HG02623 (cell line): ENCODE data around the gene ABCB9.
"Not testable (repeated sequence)": the region's sequence is repeated elsewhere in the genome, so short reads cannot be mapped to it uniquely, and the experiment has no call there.

Experiments used
- ATAC-seq: cut with Tn5 transposase; IDR thresholded peaks from one replicate; pipeline ENCODE4 v1.9.1; 2021; ENCODE audit warnings: moderate library complexity; ENCODE audit not compliant: unreplicated experiment

ABCB9 gene

DNA sequence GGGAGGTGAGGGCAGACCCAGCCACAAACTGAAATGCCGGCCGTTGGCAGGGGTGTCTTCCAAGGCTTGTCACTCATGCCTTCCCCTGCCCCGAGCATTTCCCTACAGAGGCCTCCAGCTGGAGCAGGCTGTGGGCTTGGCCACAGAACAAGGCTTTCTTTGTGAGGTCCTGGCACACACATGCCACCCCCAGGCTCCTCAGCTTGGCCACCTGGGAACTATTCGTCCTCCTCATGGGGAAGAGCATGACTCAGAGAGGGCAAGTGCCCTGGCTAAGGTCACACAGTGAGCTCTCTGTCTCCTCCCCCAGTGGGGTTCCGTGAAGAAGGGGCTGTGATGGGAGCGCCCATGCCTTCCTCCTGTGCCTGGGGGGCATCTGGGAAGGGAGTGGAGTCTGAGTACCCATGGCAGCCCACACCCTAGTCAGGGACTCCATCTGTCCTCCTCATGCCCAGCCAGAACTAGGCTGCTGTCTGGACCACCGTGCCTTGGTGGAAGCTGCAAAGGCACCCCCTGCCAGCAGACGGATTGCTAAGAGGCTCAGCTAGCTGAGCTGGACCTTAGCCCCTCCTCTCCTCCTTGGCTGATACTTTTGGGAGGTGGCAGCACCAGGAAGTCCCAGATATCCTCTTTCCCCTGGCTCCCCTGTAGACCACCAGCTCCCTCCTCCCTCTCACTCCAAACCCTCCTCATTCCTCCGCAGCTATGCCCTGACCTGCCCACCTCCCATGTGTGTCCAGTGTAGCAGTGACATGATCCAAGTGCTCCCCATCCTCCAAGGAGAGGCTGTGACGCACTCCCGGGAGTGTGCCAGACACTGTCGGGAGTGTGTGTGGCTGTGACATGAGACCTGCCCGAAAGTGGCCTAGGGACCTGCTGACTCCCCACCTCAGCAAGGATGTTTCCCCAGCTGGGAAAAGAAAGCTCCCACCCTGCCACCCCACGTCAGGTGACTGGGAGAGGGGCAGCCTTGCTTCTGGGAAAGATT, 21.4 kb downstream of the ABCB9 start:
- ATAC-seq, result no peak

DNA sequence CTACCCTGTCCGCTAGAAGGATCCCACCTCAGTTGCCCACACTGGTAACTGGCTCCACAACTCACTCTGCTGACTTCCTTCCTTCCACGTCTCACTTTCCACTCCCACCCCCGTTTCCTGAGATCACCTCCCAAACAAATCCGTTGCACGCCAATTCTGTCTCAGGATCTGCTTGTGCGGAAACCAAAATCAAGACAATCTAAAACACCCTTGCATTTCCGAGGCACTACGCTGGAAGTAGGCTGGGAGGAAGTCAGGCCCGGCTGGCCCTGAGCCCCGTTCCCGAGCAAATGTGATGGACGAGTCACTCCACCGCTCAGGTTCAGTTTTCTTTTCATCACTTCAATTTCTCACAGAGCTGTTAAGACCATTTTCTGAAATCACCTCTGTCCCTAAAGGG, 23.1 kb downstream of the ABCB9 start:
- no peak for ATAC-seq

DNA sequence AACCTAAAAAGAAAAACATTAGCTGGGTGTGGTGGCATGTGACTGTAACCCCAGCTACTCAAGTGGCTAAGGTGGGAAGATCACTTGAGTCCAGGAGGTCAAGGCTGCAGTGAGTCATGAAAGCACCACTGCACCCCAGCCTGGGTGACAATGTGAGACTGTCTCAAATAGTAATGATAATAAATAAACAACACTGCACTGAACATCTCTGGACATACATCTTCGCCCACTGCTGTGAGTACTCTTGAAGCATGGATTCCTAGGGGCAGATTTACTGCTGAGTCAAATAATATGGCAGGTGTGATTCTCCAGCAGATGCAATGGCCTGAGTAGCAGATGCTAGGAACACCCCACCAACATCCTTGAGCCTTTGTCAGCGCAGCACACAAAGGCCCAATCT, 23.6 kb downstream of the ABCB9 start:
- ATAC-seq, result no peak

- not testable (repeated sequence) for ATAC-seq
Measured at GRCh38 chr12:122941351-122941750, 24.9 kb downstream of the ABCB9 start.

DNA sequence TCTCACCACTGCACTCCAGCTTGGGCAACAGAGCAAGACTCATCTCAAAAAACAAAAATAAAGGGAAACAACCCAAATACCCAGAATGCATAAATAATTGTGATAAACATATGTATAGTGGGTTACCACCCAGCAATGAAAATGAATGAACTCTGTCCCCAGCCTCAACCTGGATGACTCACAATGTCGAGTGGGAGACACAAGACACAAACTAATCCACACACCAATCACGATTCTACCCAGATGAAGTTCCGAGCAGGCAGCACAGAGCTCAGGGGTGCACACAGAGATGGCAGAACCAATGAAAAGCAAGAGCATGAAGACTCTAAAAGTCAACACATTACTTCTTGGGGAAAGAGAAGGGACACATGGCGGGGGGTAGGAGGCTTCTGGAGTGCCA, 27.1 kb downstream of the ABCB9 start:
- ATAC-seq, result no peak

DNA sequence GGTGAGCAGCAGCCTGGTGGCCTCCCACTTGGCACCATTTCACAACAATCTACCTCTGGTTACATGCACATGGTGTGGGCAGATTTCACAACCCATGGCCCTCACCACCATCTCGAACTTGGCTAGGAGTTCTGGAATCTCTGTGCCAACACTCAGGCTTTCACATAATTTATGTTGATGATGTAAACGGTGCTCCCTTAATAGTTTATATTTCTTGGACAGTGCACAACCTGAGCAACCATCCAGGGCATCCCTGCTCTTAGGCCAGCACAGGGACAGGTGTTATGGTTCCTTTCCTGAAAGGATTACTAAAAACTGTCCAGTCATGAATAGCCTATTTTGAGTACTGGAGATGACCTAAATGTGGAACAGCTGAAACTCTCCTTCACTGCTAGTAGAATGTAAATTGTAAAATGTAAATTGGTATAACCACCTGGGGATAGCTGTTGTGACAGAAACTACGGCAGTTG, 28.6 kb downstream of the ABCB9 start:
- ATAC-seq, result no peak

- no peak for ATAC-seq
Measured at GRCh38 chr12:122935318-122935717, 30.9 kb downstream of the ABCB9 start.

DNA sequence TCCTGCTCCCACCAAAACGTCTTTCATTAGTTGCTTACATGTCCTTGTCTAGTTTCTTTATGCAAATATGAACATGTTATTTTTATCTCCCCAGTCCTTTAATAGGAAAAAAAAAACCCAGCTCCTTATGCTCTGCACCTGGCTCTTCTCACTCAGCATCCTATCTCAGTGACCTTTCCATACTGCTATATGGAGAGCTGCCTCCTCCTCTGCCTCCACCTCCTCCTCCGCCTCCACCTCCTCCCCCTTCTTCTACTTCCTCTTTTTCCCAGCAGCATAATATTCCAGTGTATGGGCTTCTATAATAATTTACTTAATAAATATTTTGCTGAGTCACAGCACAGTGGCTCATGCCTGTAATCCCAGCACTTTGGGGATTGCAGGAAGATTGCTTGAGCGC, 31.5 kb downstream of the ABCB9 start:
- no peak for ATAC-seq

DNA sequence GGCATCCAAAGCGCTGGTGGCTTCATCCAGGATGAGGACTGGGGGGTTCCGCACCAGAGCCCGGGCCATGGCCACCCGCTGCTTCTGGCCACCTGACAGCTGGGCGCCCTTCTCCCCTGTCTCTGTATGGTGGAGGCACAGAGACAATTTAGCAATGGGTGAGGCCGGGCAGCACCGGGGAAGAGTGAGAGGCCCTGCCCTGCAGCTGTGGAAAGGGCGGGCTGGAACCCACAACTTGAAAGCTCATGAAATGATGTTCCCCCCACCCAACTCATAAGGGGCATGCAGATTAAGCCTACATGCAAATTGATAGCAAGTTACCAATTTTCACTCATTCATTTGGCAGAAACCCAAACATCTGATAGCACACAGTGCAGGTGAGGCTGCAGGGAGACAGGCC, 34.1 kb downstream of the ABCB9 start:
- no peak for ATAC-seq

DNA sequence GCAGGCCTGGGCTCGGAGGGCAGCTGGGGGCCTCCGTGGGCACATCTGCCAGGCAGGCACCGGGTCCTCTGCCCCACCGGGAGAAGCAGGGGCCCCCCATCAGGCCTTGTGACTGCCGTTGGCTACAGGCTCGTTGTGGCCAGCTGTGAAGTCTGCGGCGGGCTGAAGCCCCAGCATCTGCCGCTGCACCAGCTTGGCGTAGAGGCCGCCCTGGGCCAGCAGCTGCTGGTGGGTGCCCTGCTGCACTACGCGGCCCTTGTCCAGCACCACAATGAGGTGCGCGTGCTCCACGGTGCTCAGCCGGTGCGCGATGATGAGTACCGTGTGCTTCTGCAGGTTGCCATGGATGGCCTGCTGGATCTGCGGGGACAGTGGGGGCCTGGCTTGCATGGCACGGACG, 36.5 kb downstream of the ABCB9 start:
- ATAC-seq, result no peak

GRCh38 chr12:122929148-122929538, 37.1 kb downstream of the ABCB9 start:
- ATAC-seq, result no peak

DNA sequence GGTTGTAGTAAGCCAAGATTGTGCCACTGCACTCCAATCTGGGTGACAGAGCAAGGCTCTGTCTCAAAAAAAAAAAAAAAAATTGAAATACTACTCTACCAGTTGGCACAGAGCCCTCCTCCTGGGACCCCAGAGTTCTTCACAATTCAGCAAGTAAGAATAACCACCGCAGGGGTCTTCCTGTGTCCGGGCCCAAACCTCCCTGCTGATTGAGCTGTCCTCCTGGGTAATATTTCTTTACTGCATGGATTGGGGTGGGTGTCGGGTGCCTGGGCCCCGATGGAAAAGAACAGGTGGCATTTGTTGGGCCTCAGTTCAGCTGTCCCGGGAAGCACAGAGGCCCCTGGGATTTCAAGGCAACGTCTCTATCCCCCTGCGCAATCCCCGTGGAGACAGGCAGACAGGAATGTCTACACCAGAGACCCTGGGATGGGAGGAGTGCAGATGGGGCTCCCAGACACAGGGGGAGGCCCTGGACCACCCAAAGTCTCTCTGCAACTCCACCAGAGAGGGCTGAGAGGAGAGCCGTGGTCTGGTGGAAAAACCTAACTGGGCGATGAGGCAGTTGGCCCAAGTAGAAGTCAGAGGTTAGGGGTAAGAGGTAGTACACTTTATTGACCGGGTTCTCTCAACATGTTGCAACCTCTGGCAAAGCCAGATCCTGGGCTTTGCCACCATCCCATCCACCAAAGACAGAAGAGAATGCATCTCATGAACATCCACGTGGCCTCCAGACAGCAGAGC, 37.7 kb downstream of the ABCB9 start:
- ATAC-seq, result no peak

GRCh38 chr12:122927756-122928403, 38.4 kb downstream of the ABCB9 start:
- no peak for ATAC-seq

DNA sequence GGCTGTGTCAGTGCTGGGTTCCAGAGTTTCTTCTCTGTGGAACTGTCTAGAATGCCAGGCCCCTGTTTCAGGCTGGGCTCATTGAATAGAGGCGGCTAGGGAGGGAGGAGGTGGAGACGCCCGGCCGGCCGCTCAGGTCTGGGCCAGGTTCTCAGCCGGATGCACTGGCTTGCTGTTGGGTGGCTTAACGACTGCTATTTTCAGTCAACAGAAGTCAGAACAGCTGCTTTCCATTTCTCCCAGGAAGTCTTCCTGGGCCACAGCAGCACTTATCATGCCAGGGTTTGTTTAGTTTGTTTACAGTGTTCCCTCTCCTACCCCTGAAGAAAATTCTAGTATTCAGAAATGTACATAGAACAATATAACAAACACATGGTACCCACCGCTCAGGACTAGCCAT, 44.3 kb downstream of the ABCB9 start:
- no peak for ATAC-seq

DNA sequence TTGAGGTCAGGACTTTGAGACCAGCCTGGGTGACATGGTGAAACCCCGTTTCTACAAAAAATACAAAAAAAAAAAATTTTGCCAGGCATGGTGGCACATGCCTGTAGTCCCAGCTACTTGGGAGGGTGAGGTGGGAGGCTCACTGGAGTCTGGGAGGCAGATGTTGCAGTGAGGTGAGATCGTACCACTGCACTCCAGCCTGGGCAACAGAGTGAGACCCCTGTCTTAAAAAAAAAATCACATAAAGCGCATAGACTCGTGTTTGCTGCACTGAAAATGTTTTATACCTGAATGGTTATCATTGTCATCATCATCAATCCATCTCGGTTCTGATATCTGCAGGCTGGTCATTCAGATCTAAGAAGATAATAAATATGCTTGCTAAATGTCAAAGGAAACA, 45.6 kb downstream of the ABCB9 start:
- ATAC-seq, result no peak

- ATAC-seq, result no peak
Measured at GRCh38 chr12:122918827-122919226, 47.4 kb downstream of the ABCB9 start.

DNA sequence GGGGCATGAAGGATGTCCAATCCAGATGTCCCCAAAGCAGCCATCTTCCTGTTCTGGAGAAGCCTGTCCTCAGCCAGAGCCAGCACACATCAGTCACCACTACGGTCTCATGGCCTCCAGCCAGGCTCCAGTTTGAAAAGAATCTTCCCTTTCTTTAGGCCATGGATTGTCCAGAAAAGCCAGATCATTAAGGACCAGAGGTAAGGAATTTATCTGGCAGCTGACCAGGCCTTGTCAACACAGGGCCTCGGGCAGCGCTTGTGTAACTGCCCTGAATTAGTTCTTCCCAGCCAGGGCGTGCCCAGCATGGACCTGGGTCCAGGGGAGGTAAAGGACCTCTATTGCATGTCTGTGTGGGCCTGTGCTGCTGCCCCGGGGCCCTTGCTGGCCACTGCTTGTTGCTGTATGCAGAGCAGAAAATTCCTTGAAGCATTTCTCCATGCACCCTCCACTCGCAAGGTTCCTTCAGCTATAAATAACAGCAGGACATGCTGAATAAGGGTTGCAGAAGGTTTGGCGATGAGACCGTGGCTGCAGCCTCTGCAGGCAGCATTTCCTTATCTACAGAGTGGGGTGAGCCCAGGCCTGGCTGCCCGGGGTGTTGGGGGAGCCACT, 48.6 kb downstream of the ABCB9 start:
- ATAC-seq, result no peak

DNA sequence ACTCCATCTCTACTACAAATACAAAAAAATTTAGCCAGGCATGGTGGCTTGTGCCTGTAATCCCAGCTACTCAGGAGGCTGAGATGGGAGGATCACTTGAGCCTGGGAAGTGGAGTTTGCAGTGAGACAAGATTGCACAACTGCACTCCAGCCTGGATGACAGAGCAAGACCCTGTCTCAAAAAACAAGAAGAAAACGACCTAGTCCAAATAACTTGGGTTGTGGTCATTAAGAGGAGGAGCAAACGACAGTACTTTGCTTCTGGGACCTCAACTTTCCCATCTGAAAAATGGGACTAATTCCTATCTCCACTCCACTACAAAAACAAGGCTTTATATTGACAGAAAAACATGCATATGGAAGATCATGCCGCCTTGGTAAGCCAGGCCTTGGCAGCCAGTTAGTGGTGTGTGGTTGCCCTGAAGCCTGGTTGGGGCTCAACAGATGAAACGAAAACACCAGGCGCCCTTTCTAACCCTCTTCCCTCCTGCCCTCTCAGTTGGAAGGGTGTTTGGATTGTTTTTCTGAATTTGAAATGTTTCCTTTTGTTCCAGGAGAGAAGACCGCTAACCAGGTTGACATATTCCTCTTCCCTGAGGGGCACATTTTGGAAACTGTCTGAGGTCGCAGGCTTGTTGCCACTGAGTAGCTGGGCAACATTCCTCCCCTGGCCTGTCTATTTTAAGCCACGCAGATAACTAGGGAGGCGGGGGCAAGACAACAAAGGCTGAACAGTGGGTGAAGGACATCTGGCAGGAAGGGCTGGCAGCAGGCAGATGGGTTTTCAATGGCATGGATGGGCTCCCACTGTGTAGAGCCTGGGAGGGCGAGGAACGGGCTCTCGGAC, 56.6 kb downstream of the ABCB9 start:
- ATAC-seq, result no peak

DNA sequence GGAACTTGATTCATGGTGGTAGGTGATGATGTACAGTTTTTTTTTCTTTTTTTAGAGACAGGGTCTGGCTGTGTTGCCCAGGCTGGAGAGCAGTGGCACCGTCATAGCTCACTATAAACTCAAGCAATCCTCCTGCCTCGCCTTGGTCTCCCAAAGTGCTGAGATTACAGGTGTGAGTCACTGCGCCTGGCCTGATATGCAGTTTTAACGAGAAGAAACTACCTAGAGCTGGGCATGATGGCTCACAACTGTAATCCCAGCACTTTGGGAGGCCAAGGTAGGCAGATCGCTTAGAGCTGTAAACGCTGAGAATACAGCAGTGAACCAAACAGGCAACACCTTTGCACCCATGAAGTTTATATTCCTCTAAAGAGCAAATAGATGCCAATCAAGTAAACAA, 57.3 kb downstream of the ABCB9 start:
- no peak for ATAC-seq

DNA sequence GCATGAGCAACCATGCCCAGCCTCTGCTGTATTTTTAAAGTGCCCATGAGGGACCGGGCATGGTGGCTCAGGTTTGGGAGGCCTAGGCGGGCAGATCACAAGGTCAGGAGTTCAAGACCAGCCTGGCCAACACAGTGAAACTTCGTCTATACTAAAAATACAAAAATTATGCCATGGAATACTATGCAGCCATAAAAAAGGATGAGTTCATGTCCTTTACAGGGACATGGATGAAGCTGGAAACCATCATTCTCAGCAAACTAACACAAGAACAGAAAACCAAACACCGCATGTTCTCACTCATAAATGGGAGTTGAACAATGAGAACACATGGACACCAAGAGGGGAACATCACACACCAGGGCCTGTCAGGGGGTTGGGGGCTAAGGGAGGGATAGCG, 61.0 kb downstream of the ABCB9 start:
- not testable (repeated sequence) for ATAC-seq
